HCT116 (cell line): ENCODE results near the gene DPF1. TPM values are rescaled to one million over a fixed set of nuclear protein-coding genes. Genes with fewer than 3 reads are reported as not detected.

Source experiments
- ATAC-seq: fragments of 200-7000 bp; cut with Tn5 transposase; 2 replicates; pipeline ENCODE4 v1.9.1; 2020; ENCODE audit warnings: mild to moderate bottlenecking, moderate library complexity
- BruUV-seq: library from RNA; stranded (reverse); fragments of 400-500 nt; replicated peaks from 2 replicates; lab custom pipeline; 2021; lab: Mats Ljungman, UMichigan
- CTCF ChIA-PET: fragments of 300-600 bp; sonication (Branson Sonifier 250); formaldehyde crosslinking; loops from one replicate; lab custom pipeline; 2021; ENCODE audit warnings: antibody characterized with exemption; lab: Charles Lee
- POLR2A ChIA-PET: fragments of 300-600, 350-600 bp; sonication (Branson Sonifier 250); formaldehyde crosslinking; loops from one replicate; lab custom pipeline; 2021; ENCODE audit warnings: antibody characterized with exemption; lab: Charles Lee
- RAD21 ChIA-PET, 2 experiments: fragments of 300-600 bp; sonication (Branson Sonifier 250); formaldehyde crosslinking; loops; one replicate each; lab custom pipeline; 2023; ENCODE audit warnings: low total read pairs in 2 of 2; ENCODE audit not compliant: uncharacterized antibody in 2 of 2, unreplicated experiment in 2 of 2, low non-redundant PET in 1 of 2; lab: Charles Lee
- DNase-seq: peaks from one replicate; pipeline ENCODE4 v3.0.0-alpha.2; 2010; ENCODE audit warnings: low read depth, low spot score
- H2AFZ ChIP-seq: fragments of 200-600 bp; shearing (Covaris generic), sonication (generic); 2 replicates; pipeline ENCODE4 v1.6.1; 2017; ENCODE audit warnings: low read depth, mixed run types, mixed read lengths, antibody characterized with exemption, low read length; ENCODE audit not compliant: poor library complexity, severe bottlenecking
- H3K27ac ChIP-seq: 2 replicates; pipeline ENCODE4 v1.5.1; 2012; ENCODE audit warnings: low read depth, low read length
- H3K27me3 ChIP-seq: fragments of 200-600 bp; sonication (generic); 2 replicates; pipeline ENCODE4 v1.6.1; 2016; ENCODE audit warnings: mixed run types, low read length, mixed read lengths; ENCODE audit not compliant: insufficient read depth
- H3K36me3 ChIP-seq, 2 experiments: fragments of 200-500 bp in 1 of 2; fragments of 200-600 bp in 1 of 2; sonication (Bioruptor generic) in 1 of 2; sonication (generic) in 1 of 2; 2 replicates each; pipeline versions ENCODE4 v1.5.1 to v1.6.1; 2014 to 2016; ENCODE audit warnings: low read length in 2 of 2, inconsistent platforms in 1 of 2, mixed read lengths in 1 of 2, mixed run types in 1 of 2; ENCODE audit not compliant: insufficient read depth in 2 of 2, control insufficient read depth in 1 of 2
- H3K4me1 ChIP-seq, 2 experiments: fragments of 200-600 bp in 1 of 2; sonication (generic) in 1 of 2; 2 replicates each; pipeline versions ENCODE4 v1.5.1 to v1.6.1; 2012 to 2017; ENCODE audit warnings: low read length in 2 of 2, inconsistent platforms in 1 of 2, mild to moderate bottlenecking in 1 of 2, mixed read lengths in 1 of 2, mixed run types in 1 of 2, moderate library complexity in 1 of 2; ENCODE audit not compliant: insufficient read depth in 2 of 2, control insufficient read depth in 1 of 2
- H3K4me2 ChIP-seq: fragments of 200-600 bp; sonication (generic); 2 replicates; pipeline ENCODE4 v1.6.1; 2017; ENCODE audit warnings: mixed run types, low read length, mixed read lengths
- H3K4me3 ChIP-seq, 2 experiments: fragments of 200-600 bp in 1 of 2; sonication (generic) in 1 of 2; replicated peaks in 1 of 2; 2 replicates each; pipeline ENCODE4 v1.5.1; 2011 to 2016; ENCODE audit warnings: low read length in 2 of 2, control low read depth in 1 of 2, low read depth in 1 of 2, mild to moderate bottlenecking in 1 of 2, mixed read lengths in 1 of 2, mixed run types in 1 of 2
- H3K79me2 ChIP-seq: fragments of 200-600 bp; sonication (generic); 2 replicates; pipeline ENCODE4 v1.6.1; 2017; ENCODE audit warnings: mild to moderate bottlenecking, mixed run types, low read length, moderate library complexity, mixed read lengths; ENCODE audit not compliant: insufficient read depth
- H3K9ac ChIP-seq: fragments of 200-600 bp; sonication (generic); 2 replicates; pipeline ENCODE4 v1.6.1; 2016; ENCODE audit warnings: low read length, mixed read lengths
- H3K9me2 ChIP-seq: fragments of 200-600 bp; sonication (generic), shearing (Covaris generic); 2 replicates; pipeline ENCODE4 v1.6.1; 2017; ENCODE audit warnings: mixed run types, mild to moderate bottlenecking, moderate library complexity; ENCODE audit not compliant: insufficient read depth
- H3K9me3 ChIP-seq, 2 experiments: fragments of 200-500 bp in 1 of 2; fragments of 200-600 bp in 1 of 2; sonication (Bioruptor generic) in 1 of 2; sonication (generic) in 1 of 2; 2 replicates each; pipeline ENCODE4 v1.6.1; 2014 to 2017; ENCODE audit warnings: low read length in 2 of 2, mixed read lengths in 2 of 2, inconsistent platforms in 1 of 2, low read depth in 1 of 2, mild to moderate bottlenecking in 1 of 2, mixed run types in 1 of 2, moderate library complexity in 1 of 2; ENCODE audit not compliant: control insufficient read depth in 1 of 2, insufficient read depth in 1 of 2
- H4K20me1 ChIP-seq: fragments of 200-600 bp; sonication (generic), shearing (Covaris generic); 2 replicates; pipeline ENCODE4 v1.6.1; 2017; ENCODE audit warnings: mixed run types, mild to moderate bottlenecking, moderate library complexity; ENCODE audit not compliant: insufficient read depth
- ATF3 ChIP-seq: IDR thresholded peaks from 2 replicates; pipeline ENCODE4 v1.6.1; 2012
- CEBPB ChIP-seq: IDR thresholded peaks from 2 replicates; pipeline ENCODE4 v1.6.1; 2012; ENCODE audit warnings: low read depth
- CTCF ChIP-seq, 3 experiments: fragments of 200-600 bp in 1 of 3; sonication (generic) in 1 of 3; IDR thresholded peaks in 2 of 3; conservative IDR thresholded peaks in 1 of 3; 2 replicates each; pipeline ENCODE4 v1.5.1; 2012 to 2017; ENCODE audit warnings: low read depth in 2 of 3, low read length in 2 of 3, antibody characterized with exemption in 1 of 3, borderline replicate concordance in 1 of 3, control low read depth in 1 of 3, mild to moderate bottlenecking in 1 of 3, mixed read lengths in 1 of 3, mixed run types in 1 of 3, moderate library complexity in 1 of 3; ENCODE audit not compliant: insufficient read depth in 1 of 3
- ELF1 ChIP-seq: IDR thresholded peaks from 2 replicates; pipeline ENCODE4 v1.6.1; 2012; ENCODE audit warnings: low read depth, borderline replicate concordance
- EZH2phosphoT487 ChIP-seq: fragments of 200-600 bp; IDR thresholded peaks from 2 replicates; pipeline ENCODE4 v1.6.1; 2018; ENCODE audit warnings: antibody characterized with exemption, borderline replicate concordance
- JUND ChIP-seq: IDR thresholded peaks from 2 replicates; pipeline ENCODE4 v1.6.1; 2012
- MAX ChIP-seq: IDR thresholded peaks from 2 replicates; pipeline ENCODE4 v1.6.1; 2012
- RAD21 ChIP-seq: IDR thresholded peaks from 2 replicates; pipeline ENCODE4 v1.6.1; 2012; ENCODE audit warnings: low read depth, mild to moderate bottlenecking
- REST ChIP-seq: IDR thresholded peaks from 2 replicates; pipeline ENCODE4 v1.6.1; 2012; ENCODE audit warnings: low read depth
- SIN3A ChIP-seq: IDR thresholded peaks from 2 replicates; pipeline ENCODE4 v1.6.1; 2012; ENCODE audit warnings: low read depth
- TCF7L2 ChIP-seq: IDR thresholded peaks from 2 replicates; pipeline ENCODE4 v1.7.0; 2011; ENCODE audit warnings: borderline replicate concordance, inconsistent platforms; ENCODE audit not compliant: insufficient read depth, insufficient read length; ENCODE audit errors: extremely low read depth
- YY1 ChIP-seq: IDR thresholded peaks from 2 replicates; pipeline ENCODE4 v1.6.1; 2011; ENCODE audit warnings: low read length, low read depth, moderate library complexity, mild to moderate bottlenecking; ENCODE audit not compliant: insufficient replicate concordance; ENCODE audit errors: extremely low read depth
- ZBTB33 ChIP-seq: IDR thresholded peaks from 2 replicates; pipeline ENCODE4 v1.6.1; 2011; ENCODE audit warnings: mild to moderate bottlenecking, low read length, moderate library complexity; ENCODE audit not compliant: insufficient replicate concordance; ENCODE audit errors: extremely low read depth
- ZFX ChIP-seq: fragments of 450-650 bp; IDR thresholded peaks from 2 replicates; pipeline ENCODE4 v1.6.1; 2017
- ZNF274 ChIP-seq: fragments of 200-500 bp; sonication (Bioruptor generic); IDR thresholded peaks from 2 replicates; pipeline ENCODE4 v1.6.1; 2014; ENCODE audit warnings: mild to moderate bottlenecking, low read depth, low read length, inconsistent platforms
- intact Hi-C: fragments of 100-400 bp; cut with micrococcal nuclease; formaldehyde crosslinking; loops from 2 replicates; pipeline ENCODE4 v1.10.0; 2022
- total RNA-seq: library from RNA; stranded (reverse); gene quantifications from one replicate; pipeline ENCODE4 v1.2.1, GENCODE V29; 2021; ENCODE audit not compliant: unreplicated experiment

DPF1 gene
- total RNA-seq, 1 experiment from 2014 or later: 9.7 TPM

GRCh38 chr19:38185562-38185961 is 38.5 kb downstream of the DPF1 start (continued):
- TF ChIP-seq REST (no peak), SIN3A (no peak), MAX (no peak), YY1 (no peak), ZNF274 (no peak), ATF3 (no peak)

GRCh38 chr19:38184815-38185214 is 39.2 kb downstream of the DPF1 start:
- ChIA-PET RAD21 (no interaction called here), POLR2A (no interaction called here), CTCF (no interaction called here)
- no peaks in the 10 kb centered on the region for H3K9me2 ChIP-seq
- H3K4me1 ChIP-seq: no peaks in the 10 kb centered on the region
- H3K27ac ChIP-seq: no peak overlapping the region
- no peaks in the 10 kb centered on the region for H4K20me1 ChIP-seq
- TF ChIP-seq ZNF274: no peak
- no peak for TF ChIP-seq CEBPB
- no peak for TF ChIP-seq ELF1
- TF ChIP-seq MAX: no peak
- no peak for TF ChIP-seq JUND
- TF ChIP-seq ZBTB33: no peak
- no peak for TF ChIP-seq SIN3A
- TF ChIP-seq TCF7L2: no peak
- no peak for TF ChIP-seq YY1
- no peak for TF ChIP-seq RAD21
- no peak for TF ChIP-seq ZFX
- TF ChIP-seq CTCF (IDR thresholded peaks at IDR 0.05 in 2 of 3, conservative IDR thresholded peaks at IDR 0.05 in 1 of 3; ENCODE audit: borderline replicate concordance in 1 of 3, insufficient read depth in 1 of 3, low read depth in 2 of 3, low read length in 2 of 3): no peak
- no peak for TF ChIP-seq EZH2phosphoT487
- no peak overlapping the region for H2AFZ ChIP-seq
- no peaks in the 10 kb centered on the region; a peak in 1 of 4 replicates for H3K36me3 ChIP-seq
- H3K9ac ChIP-seq: no peak overlapping the region
- ATAC-seq: no peak
- no peaks in the 10 kb centered on the region for H3K9me3 ChIP-seq
- no TSS peak for BruUV-seq
- no peaks in the 10 kb centered on the region for H3K79me2 ChIP-seq
- DNase-seq: no peak
- intact Hi-C loops: no loop called here
- no peak overlapping the region for H3K4me3 ChIP-seq
- H3K27me3 ChIP-seq: no peaks in the 10 kb centered on the region
- H3K4me2 ChIP-seq: no peak overlapping the region
